Testis (tissue), 2 donors: ENCODE data around the gene BPIFA3.

Experiments
- POLR2A ChIP-seq: fragments of 450-650 bp; IDR thresholded peaks from one replicate; pipeline ENCODE4 v1.6.1; 2017; ENCODE audit warnings: antibody characterized with exemption, mild to moderate bottlenecking, moderate library complexity
- TF ChIP-seq, protein P1 (sequence below), 3 experiments: fragments of 450-650 bp in 2 of 3; fragments of 200-600 bp in 1 of 3; sonication (generic) in 1 of 3; IDR thresholded peaks; one replicate each; pipeline ENCODE4 v1.5.1; 2016 to 2019; ENCODE audit warnings: antibody characterized with exemption in 3 of 3, mild to moderate bottlenecking in 2 of 3, moderate library complexity in 1 of 3

DNA sequence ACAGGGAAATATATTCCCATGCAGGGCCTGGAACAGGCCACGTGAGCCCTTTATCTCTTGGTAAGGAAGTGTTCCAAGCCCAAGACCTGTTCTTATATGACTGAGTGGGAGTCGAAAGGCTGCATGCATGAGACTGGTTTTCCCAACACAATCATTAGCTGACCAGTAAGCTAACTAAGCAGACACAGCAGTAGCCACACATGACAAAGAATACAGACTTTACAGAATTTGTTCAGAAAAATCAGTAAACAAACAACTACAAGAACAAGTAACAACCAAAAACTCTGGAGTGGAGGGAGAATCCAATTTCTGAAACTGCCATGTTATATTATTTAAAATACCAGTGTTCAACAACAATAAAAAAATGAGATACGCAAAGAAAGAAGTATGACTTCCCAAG lies 35.3 kb downstream of the BPIFA3 start:
- TF ChIP-seq, protein P1, sequence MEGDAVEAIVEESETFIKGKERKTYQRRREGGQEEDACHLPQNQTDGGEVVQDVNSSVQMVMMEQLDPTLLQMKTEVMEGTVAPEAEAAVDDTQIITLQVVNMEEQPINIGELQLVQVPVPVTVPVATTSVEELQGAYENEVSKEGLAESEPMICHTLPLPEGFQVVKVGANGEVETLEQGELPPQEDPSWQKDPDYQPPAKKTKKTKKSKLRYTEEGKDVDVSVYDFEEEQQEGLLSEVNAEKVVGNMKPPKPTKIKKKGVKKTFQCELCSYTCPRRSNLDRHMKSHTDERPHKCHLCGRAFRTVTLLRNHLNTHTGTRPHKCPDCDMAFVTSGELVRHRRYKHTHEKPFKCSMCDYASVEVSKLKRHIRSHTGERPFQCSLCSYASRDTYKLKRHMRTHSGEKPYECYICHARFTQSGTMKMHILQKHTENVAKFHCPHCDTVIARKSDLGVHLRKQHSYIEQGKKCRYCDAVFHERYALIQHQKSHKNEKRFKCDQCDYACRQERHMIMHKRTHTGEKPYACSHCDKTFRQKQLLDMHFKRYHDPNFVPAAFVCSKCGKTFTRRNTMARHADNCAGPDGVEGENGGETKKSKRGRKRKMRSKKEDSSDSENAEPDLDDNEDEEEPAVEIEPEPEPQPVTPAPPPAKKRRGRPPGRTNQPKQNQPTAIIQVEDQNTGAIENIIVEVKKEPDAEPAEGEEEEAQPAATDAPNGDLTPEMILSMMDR (IDR thresholded peaks at IDR 0.05): no peak
- no peak for TF ChIP-seq POLR2A
